Esophagus squamous epithelium (tissue), 5 donors: ENCODE results near the gene PRM2. TPM values are rescaled to one million over a fixed set of nuclear protein-coding genes. Genes with fewer than 3 reads are reported as not detected.

ENCODE experiments used
- DNase-seq: peaks from one replicate; lab custom pipeline; 2025; lab: John Stamatoyannopoulos, UW
- H3K27ac ChIP-seq, 4 donors: fragments of 200-600 bp; sonication (generic); one replicate each; pipeline ENCODE4 v1.5.1; 2016 to 2019; ENCODE audit warnings: mild to moderate bottlenecking in 1 of 4
- H3K27me3 ChIP-seq, 4 donors: fragments of 200-600 bp; sonication (generic); 1 replicate in 3 of 4; 2 replicates in 1 of 4; pipeline versions ENCODE4 v1.5.1 to v1.6.0; 2017 to 2021; ENCODE audit warnings: antibody characterized with exemption in 1 of 4
- H3K36me3 ChIP-seq, 3 donors: fragments of 200-600 bp; sonication (generic); one replicate each; pipeline ENCODE4 v1.5.1; 2016 to 2019
- H3K4me1 ChIP-seq, 3 donors: fragments of 200-600 bp; sonication (generic); one replicate each; pipeline ENCODE4 v1.5.1; 2017 to 2019
- H3K4me3 ChIP-seq, 4 donors: fragments of 200-600 bp; sonication (generic); 1 replicate in 3 of 4; 2 replicates in 1 of 4; pipeline ENCODE4 v1.5.1; 2016 to 2019; ENCODE audit warnings: mild to moderate bottlenecking in 2 of 4, moderate library complexity in 1 of 4
- H3K9me3 ChIP-seq, 3 donors: fragments of 200-600 bp; sonication (generic); one replicate each; pipeline ENCODE4 v1.5.1; 2016 to 2019
- CTCF ChIP-seq, 6 experiments: fragments of 450-650 bp in 4 of 6; fragments of 200-600 bp in 2 of 6; sonication (generic) in 2 of 6; IDR thresholded peaks; one replicate each; pipeline ENCODE4 v1.5.1; 2016 to 2019; ENCODE audit warnings: antibody characterized with exemption in 6 of 6, mild to moderate bottlenecking in 4 of 6, moderate library complexity in 4 of 6
- POLR2A ChIP-seq, 4 donors: fragments of 450-650 bp; IDR thresholded peaks; one replicate each; pipeline ENCODE4 v1.6.1; 2017; ENCODE audit warnings: antibody characterized with exemption in 4 of 4, mild to moderate bottlenecking in 4 of 4, moderate library complexity in 3 of 4
- WGBS, 2 donors: methylation state at CpG; one replicate each; pipeline ENCODE4 v1.1.5; 2018; 5-methylcytosine and 5-hydroxymethylcytosine counted together
- intact Hi-C: fragments of 100-400 bp; cut with DNase I; formaldehyde crosslinking; loops from one replicate; pipeline ENCODE4 v1.15.0; 2022
- total RNA-seq, 4 donors: library from RNA; depleted of rRNA; stranded (reverse); fragments of >200 nt; gene quantifications; one replicate each; pipeline ENCODE4 v1.1.0, GENCODE V29; 2016
- donor health status: DM: yes; HTN: yes; CAD: no.

The PRM2 gene
- total RNA-seq, 4 donors from 2014 or later: not detected

- H3K27me3 ChIP-seq: peaks cover 0 to 6% (median 0%) of the 10 kb centered on the region in 4 donors
- TF ChIP-seq POLR2A (IDR thresholded peaks at IDR 0.05) (no peak), CTCF (IDR thresholded peaks at IDR 0.05) (no peak)
- WGBS, 2 donors: 100% methylated on average over 2 of the region's 2 CpGs
- intact Hi-C loops: no loop called here
- no peaks in the 10 kb centered on the region for H3K4me1 ChIP-seq
- DNase-seq: no peak
- H3K27ac ChIP-seq: no peak overlapping the region
- no peaks in the 10 kb centered on the region for H3K36me3 ChIP-seq
- no peak overlapping the region for H3K4me3 ChIP-seq
- no peaks in the 10 kb centered on the region for H3K9me3 ChIP-seq
Measured at GRCh38 chr16:11289202-11289601, 12.9 kb upstream of the PRM2 start.

GRCh38 chr16:11285842-11286241 lies 9.6 kb upstream of the PRM2 start:
- H3K4me1 ChIP-seq: no peaks in the 10 kb centered on the region
- no peak for TF ChIP-seq POLR2A (IDR thresholded peaks at IDR 0.05)
- TF ChIP-seq CTCF (IDR thresholded peaks at IDR 0.05): no peak
- no peak for DNase-seq

GRCh38 chr16:11283820-11284248 lies 7.6 kb upstream of the PRM2 start:
- no peak overlapping the region for H3K27ac ChIP-seq
- WGBS, 2 donors: 61 to 71% methylated on average over 2 to 4 of the region's 4 CpGs
- DNase-seq: no peak
- H3K4me3 ChIP-seq: no peak overlapping the region
- intact Hi-C loops: no loop called here
- no peaks in the 10 kb centered on the region for H3K36me3 ChIP-seq
- TF ChIP-seq CTCF (IDR thresholded peaks at IDR 0.05) (no peak), POLR2A (IDR thresholded peaks at IDR 0.05) (no peak)
- no peaks in the 10 kb centered on the region for H3K27me3 ChIP-seq
- H3K4me1 ChIP-seq: no peaks in the 10 kb centered on the region
- no peaks in the 10 kb centered on the region for H3K9me3 ChIP-seq

More at GRCh38 chr16:11285842-11286241, 9.6 kb upstream of the PRM2 start:
- intact Hi-C loops: no loop called here
- Histone ChIP-seq H3K4me3 (no peak overlapping the region), H3K27ac (no peak overlapping the region), H3K36me3 (no peaks in the 10 kb centered on the region), H3K27me3 (no peaks in the 10 kb centered on the region), H3K9me3 (no peaks in the 10 kb centered on the region)
- 77% methylated on average over 2 of the region's 2 CpGs for WGBS, 2 donors

- no peak within 1 kb of the TSS for H3K27ac ChIP-seq
- H3K36me3 ChIP-seq: no peaks in the 10 kb centered on the region
- no peak within 1 kb of the TSS for H3K4me3 ChIP-seq
- H3K4me1 ChIP-seq: no peaks in the 10 kb centered on the region
- DNase-seq: no peak
- intact Hi-C loops: no loop called here
- no peak for TF ChIP-seq POLR2A (IDR thresholded peaks at IDR 0.05)
- TF ChIP-seq CTCF (IDR thresholded peaks at IDR 0.05): no peak
- no peaks in the 10 kb centered on the region for H3K9me3 ChIP-seq
- 83 to 88% methylated on average over 16 to 21 of the region's 25 CpGs for WGBS, 2 donors
- peaks cover 0 to 6% (median 0%) of the 10 kb centered on the region in 4 donors for H3K27me3 ChIP-seq
Measured at GRCh38 chr16:11280616-11281522, 4.6 kb upstream of the PRM2 start, which contains the start of gene PRM1. PRM1 (minus strand) TSS chr16:11281330; CDS start chr16:11281238, 92 bp downstream.
